HTR-8/SVneo (cell line): ENCODE data around the gene EAF1.
"Not testable (repeated sequence)": the region's sequence is repeated elsewhere in the genome, so short reads cannot be mapped to it uniquely, and the experiment has no call there.

Experiments
- DNase-seq: peaks from one replicate; pipeline ENCODE4 v3.0.0; 2011; ENCODE audit warnings: low spot score, mixed read lengths; ENCODE audit not compliant: insufficient read length
- FAIRE-seq: peaks from 2 replicates; lab custom pipeline; 2011; peaks lifted over from hg19 to GRCh38; lab: Jason Lieb, UNC

EAF1 gene

DNA sequence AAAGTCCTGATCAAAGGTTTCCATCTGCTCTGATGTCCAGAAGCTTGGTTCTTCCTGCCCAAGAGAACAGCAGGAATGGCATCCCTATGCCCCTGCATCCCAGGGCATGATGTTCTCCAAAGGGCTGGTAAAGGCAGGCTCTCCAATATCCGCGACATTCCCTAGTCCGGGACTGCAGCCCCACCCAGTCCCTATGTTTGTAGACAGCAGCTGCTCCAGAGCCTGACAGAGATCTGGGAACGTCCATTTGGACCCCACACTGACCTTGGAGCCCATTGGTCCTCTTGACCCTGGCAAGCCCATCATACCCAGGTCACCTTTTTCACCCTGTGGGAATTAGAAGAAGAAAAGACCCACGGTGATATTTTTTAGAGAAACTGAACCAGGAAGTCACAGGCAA, 47.8 kb downstream of the EAF1 start:
- no peak for DNase-seq
- no peak for FAIRE-seq

DNA sequence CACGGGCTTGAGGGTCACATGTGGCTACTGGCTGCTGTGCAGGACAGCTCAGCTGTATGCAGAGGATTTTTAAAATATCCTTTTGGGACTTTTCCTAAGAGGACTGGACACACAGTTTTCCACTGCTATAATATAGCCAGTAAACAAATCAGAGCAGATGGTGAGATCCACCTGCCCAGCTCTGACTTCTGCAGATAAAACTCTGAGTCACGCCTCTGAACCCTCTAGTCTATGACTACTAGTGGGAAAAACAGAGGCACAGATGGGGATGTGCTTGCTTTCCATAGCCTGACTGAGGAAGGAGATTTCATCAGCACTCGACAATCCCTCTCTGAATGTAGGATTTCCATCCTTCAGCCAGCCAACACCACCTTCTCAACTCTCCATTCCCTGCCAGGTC, 49.0 kb downstream of the EAF1 start:
- FAIRE-seq, result no peak
- no peak for DNase-seq

- no peak for DNase-seq
- no peak for FAIRE-seq
These were observed 50.7 kb downstream of the EAF1 start for GRCh38 chr3:15477951-15478639.

- no peak for FAIRE-seq
These were observed 51.2 kb downstream of the EAF1 start for GRCh38 chr3:15478640-15478979.

DNA sequence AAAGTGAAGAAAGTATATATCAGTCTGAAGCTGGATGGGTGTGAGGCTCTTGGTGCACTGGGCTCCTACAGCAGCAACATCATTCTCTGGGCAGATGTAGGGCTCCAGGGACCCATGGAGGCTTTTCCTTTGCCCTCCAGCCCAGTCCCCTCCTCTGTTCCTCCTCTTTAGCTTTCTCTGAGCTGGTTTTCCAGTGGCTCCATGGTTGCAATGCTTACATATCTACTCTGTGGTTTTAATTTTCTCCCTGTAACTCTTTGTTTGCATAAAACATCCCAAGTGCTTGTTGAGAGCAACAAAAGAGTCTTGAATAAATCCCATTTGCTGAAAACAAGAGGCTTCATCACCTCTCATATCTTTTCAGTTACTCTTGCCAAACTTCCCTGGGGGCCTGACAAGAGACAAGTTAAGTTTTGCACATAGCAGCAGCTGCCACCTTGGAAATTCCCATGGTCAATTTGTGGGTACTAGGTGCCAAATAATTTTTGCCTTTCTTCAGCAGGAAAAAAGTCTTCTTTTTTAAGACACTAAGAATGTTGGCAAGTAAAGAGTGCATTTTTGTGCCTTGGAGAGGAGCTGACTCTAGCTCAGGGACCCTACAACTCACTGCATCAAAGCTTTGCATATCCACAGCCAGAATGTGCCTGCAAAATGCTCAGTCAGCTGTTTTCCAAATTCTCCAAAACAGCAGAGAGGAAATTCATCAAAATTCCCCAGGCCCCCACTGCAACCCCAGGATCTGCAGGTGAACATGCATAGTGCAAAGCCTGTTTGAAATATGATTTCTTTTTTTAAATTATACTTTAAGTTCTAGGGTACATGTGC, 52.2 kb downstream of the EAF1 start:
- FAIRE-seq, result no peak
- no peak for DNase-seq

More at GRCh38 chr3:15478640-15478979, 51.2 kb downstream of the EAF1 start:
- DNase-seq, result no peak

DNA sequence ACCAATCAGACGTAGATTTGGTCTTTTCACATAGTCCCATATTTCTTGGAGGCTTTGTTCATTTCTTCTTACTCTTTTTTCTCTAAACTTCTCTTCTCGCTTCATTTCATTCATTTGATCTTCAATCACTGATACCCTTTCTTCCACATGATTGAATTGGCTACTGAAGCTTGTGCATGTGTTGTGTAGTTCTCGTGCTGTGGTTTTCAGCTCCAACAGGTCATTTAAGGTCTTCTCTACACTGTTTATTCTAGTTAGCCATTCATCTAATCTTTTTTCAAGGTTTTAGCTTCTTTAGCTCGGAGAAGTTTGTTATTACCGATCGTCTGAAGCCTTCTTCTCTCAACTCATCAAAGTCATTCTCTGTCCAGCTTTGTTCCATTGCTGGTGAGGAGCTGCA, 57.2 kb downstream of the EAF1 start:
- not testable (repeated sequence) for FAIRE-seq, DNase-seq

GRCh38 chr3:15486020-15486419, 58.6 kb downstream of the EAF1 start:
- DNase-seq (no peak), FAIRE-seq (no peak)

DNA sequence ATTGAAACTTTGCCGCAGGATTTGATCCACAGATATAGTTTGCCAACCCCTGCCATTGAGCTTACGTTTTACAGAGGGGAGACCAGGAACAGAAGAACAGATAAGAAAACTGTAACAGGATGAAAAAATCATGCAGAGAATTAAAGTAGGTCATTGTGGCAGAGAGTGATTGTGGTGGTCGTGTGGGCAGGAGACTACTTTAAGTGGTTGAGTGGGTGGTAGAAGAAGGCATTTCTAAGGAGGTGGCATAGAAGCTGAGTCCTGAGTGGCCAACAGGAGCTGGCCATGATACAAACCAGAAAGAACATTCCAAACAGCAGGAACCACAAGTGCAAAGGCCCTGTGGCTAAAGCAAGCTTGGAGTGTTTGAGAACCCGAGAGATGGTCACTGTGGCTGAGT, 59.6 kb downstream of the EAF1 start:
- FAIRE-seq (no peak), DNase-seq (no peak)

- FAIRE-seq (no peak), DNase-seq (no peak)
These were observed 60.6 kb downstream of the EAF1 start for GRCh38 chr3:15488002-15488401.

DNA sequence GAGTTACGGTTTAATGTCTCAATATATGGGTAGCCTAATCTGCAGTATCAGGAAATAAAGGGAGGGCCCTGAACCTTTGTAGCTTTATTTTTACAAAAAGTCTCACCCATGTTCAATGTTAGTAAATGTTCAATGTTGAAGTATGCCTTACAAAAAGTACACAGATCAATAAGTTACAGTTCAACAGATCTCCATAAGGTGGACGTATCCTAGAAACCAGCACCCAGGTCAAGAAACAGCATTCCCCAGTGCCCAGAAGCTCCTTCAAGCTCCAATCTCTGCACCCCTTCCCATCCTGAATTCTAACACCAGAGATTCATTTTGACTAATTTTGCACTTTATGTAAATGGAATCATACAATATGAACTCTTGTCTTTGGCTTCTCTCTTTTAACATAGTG, 62.8 kb downstream of the EAF1 start:
- DNase-seq (no peak), FAIRE-seq (no peak)

DNA sequence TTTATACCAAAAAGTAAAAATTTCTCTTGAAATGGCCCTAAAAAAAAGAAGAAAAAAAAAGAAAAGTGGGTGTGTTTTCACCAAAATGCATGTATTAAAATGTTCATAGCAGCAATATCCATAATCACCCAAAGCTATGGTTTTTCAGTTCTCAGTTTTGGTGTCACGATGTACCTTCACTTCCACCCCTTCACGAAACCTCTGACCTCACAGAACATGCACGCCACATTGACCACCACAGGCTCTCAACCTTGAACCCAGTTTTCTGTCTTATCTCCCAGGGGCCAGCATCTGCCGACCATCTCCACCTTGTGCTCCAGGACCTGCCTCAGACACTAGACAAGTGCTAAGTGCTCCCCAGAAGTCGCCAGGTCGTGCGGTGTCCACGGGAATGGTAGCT, 63.7 kb downstream of the EAF1 start:
- DNase-seq, result no peak
- FAIRE-seq, result no peak
